HL-60 (cell line): ENCODE data around the gene ABCC2.

Experiments
- DNase-seq, 2 experiments: peaks; one replicate each; pipeline ENCODE4 v3.0.0-alpha.2; 2010 to 2020; ENCODE audit warnings: low read depth in 1 of 2, low spot score in 1 of 2
- H3K27ac ChIP-seq: fragments of 250-450 bp; sonication (Bioruptor Pico); replicated peaks from 2 replicates; pipeline ENCODE4 v1.5.1; 2020; ENCODE audit warnings: mild to moderate bottlenecking, moderate library complexity
- H3K27me3 ChIP-seq: fragments of 250-450 bp; sonication (Bioruptor Pico); 2 replicates; pipeline ENCODE4 v1.5.1; 2021; ENCODE audit warnings: mild to moderate bottlenecking, moderate library complexity; ENCODE audit not compliant: insufficient read depth, poor library complexity, severe bottlenecking
- H3K4me3 ChIP-seq: replicated peaks from 2 replicates; pipeline ENCODE4 v1.5.1; 2011; ENCODE audit warnings: mild to moderate bottlenecking, control low read depth, low read length; ENCODE audit not compliant: insufficient read depth
- GABPA ChIP-seq: IDR thresholded peaks from 2 replicates; pipeline ENCODE4 v1.6.1; 2012; ENCODE audit warnings: low read depth
- POLR2AphosphoS5 ChIP-seq: IDR thresholded peaks from 2 replicates; pipeline ENCODE4 v1.6.1; 2012; ENCODE audit warnings: low read depth
- SPI1 ChIP-seq: IDR thresholded peaks from 2 replicates; pipeline ENCODE4 v1.6.1; 2012; ENCODE audit warnings: low read depth, mild to moderate bottlenecking, borderline replicate concordance
- TF ChIP-seq, protein P1 (sequence below): IDR thresholded peaks from 2 replicates; pipeline ENCODE4 v1.6.1; 2012; ENCODE audit warnings: low read depth; ENCODE audit not compliant: insufficient replicate concordance
- TF ChIP-seq, protein P2 (sequence below): IDR thresholded peaks from one replicate; pipeline ENCODE4 v1.5.1; 2011; ENCODE audit warnings: low read length, control low read depth, inconsistent platforms; ENCODE audit not compliant: insufficient read depth

ABCC2 gene

DNA sequence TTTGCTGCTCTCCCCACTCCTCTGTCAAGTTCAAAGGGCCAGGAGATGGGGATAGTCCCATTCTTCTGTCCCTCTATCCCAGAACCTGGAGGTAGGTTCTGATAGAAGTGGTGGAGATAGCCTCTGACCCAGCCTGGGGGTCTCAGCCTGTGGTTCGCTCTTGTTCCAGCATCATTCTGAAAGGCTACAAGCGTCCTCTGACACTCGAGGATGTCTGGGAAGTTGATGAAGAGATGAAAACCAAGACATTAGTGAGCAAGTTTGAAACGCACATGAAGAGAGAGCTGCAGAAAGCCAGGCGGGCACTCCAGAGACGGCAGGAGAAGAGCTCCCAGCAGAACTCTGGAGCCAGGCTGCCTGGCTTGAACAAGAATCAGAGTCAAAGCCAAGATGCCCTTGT lies 14.5 kb downstream of the ABCC2 start:
- Histone ChIP-seq H3K27ac (no peak overlapping the region), H3K27me3 (no peaks in the 10 kb centered on the region), H3K4me3 (no peak overlapping the region)
- TF ChIP-seq, protein P1, sequence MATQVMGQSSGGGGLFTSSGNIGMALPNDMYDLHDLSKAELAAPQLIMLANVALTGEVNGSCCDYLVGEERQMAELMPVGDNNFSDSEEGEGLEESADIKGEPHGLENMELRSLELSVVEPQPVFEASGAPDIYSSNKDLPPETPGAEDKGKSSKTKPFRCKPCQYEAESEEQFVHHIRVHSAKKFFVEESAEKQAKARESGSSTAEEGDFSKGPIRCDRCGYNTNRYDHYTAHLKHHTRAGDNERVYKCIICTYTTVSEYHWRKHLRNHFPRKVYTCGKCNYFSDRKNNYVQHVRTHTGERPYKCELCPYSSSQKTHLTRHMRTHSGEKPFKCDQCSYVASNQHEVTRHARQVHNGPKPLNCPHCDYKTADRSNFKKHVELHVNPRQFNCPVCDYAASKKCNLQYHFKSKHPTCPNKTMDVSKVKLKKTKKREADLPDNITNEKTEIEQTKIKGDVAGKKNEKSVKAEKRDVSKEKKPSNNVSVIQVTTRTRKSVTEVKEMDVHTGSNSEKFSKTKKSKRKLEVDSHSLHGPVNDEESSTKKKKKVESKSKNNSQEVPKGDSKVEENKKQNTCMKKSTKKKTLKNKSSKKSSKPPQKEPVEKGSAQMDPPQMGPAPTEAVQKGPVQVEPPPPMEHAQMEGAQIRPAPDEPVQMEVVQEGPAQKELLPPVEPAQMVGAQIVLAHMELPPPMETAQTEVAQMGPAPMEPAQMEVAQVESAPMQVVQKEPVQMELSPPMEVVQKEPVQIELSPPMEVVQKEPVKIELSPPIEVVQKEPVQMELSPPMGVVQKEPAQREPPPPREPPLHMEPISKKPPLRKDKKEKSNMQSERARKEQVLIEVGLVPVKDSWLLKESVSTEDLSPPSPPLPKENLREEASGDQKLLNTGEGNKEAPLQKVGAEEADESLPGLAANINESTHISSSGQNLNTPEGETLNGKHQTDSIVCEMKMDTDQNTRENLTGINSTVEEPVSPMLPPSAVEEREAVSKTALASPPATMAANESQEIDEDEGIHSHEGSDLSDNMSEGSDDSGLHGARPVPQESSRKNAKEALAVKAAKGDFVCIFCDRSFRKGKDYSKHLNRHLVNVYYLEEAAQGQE = no peak
- TF ChIP-seq SPI1 = no peak
- TF ChIP-seq GABPA = no peak
- no peak for DNase-seq

DNA sequence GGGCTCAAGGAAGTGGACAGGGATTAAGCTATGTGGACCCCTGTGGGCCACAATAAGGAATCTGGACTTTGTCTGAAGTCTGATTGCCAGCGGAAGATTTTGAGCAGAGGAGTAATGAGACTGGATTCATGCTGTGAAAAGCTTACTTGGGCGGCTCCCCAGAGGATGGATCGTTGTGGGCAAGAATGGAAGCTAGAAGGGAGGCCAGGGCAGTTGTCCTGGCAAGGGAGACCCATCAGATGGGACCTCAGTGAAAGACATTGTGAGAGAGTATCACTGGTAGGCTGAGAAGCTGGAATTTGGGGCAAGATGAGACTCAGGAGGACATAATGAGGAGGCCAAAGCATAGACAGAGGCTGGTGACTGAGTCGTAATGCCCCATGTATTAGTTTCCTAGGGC lies 15.6 kb downstream of the ABCC2 start:
- DNase-seq = no peak
- TF ChIP-seq, protein P1 = no peak
- TF ChIP-seq POLR2AphosphoS5 (no peak), GABPA (no peak), SPI1 (no peak)
- TF ChIP-seq, protein P2, sequence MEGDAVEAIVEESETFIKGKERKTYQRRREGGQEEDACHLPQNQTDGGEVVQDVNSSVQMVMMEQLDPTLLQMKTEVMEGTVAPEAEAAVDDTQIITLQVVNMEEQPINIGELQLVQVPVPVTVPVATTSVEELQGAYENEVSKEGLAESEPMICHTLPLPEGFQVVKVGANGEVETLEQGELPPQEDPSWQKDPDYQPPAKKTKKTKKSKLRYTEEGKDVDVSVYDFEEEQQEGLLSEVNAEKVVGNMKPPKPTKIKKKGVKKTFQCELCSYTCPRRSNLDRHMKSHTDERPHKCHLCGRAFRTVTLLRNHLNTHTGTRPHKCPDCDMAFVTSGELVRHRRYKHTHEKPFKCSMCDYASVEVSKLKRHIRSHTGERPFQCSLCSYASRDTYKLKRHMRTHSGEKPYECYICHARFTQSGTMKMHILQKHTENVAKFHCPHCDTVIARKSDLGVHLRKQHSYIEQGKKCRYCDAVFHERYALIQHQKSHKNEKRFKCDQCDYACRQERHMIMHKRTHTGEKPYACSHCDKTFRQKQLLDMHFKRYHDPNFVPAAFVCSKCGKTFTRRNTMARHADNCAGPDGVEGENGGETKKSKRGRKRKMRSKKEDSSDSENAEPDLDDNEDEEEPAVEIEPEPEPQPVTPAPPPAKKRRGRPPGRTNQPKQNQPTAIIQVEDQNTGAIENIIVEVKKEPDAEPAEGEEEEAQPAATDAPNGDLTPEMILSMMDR = no peak
- Histone ChIP-seq H3K4me3 (no peak overlapping the region), H3K27ac (no peak overlapping the region), H3K27me3 (no peaks in the 10 kb centered on the region)

DNA sequence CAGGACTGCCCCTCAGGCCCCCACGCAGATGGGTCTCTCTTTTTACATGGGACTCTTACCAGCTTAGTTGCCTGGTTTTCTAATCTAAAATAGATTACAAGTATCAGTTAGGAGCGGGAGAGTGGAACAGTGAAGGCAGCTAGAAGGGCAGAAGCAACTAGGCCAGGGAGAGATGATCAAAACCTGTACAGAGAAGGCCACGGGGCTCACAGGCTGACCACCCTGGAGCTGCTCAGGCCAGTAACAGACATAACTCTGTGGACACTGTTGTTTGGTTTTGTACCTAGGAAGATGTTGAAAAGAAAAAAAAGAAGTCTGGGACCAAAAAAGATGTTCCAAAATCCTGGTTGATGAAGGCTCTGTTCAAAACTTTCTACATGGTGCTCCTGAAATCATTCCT lies 16.5 kb downstream of the ABCC2 start:
- TF ChIP-seq, protein P1 = no peak
- TF ChIP-seq SPI1 = no peak
- no peak for TF ChIP-seq POLR2AphosphoS5
- TF ChIP-seq, protein P2 = no peak
- no peak for TF ChIP-seq GABPA
- no peak for DNase-seq
- H3K27ac ChIP-seq = no peak overlapping the region
- no peak overlapping the region for H3K4me3 ChIP-seq
- H3K27me3 ChIP-seq = no peaks in the 10 kb centered on the region
